Measurements from ENCODE around the gene ACSL3.
A peak's percentile ranks its signal among the peaks of the same experiment; 100 is the strongest.

The ACSL3 gene

GRCh38 chr2:222930862-222931261 lies 70.0 kb downstream of the ACSL3 start:
- in situ Hi-C loops (cut with HindIII; ENCODE audit: low pct_unique_long_range_greater_than_20kb, low sequenced_read_pairs): no loop called here
- no peak for DNase-seq (ENCODE audit: low read depth in 1 of 2, low spot score in 1 of 2)

GRCh38 chr2:222931659-222932058 lies 70.8 kb downstream of the ACSL3 start:
- in situ Hi-C loops (cut with HindIII; ENCODE audit: low pct_unique_long_range_greater_than_20kb, low sequenced_read_pairs): no loop called here
- no peak for DNase-seq (ENCODE audit: low read depth in 1 of 2, low spot score in 1 of 2)
- no peak for TF ChIP-seq JUND (IDR thresholded peaks at IDR 0.05; ENCODE audit: low read depth)

More at GRCh38 chr2:222930862-222931261, 70.0 kb downstream of the ACSL3 start:
- TF ChIP-seq JUND (IDR thresholded peaks at IDR 0.05; ENCODE audit: low read depth): no peak

- no peak for TF ChIP-seq JUND (IDR thresholded peaks at IDR 0.05; ENCODE audit: low read depth)
- DNase-seq (ENCODE audit: low read depth in 1 of 2, low spot score in 1 of 2): no peak
- in situ Hi-C loops (cut with HindIII; ENCODE audit: low pct_unique_long_range_greater_than_20kb, low sequenced_read_pairs): no loop called here
These were observed 72.6 kb downstream of the ACSL3 start for GRCh38 chr2:222933458-222933857.

GRCh38 chr2:222935688-222936298 lies 75.0 kb downstream of the ACSL3 start:
- in situ Hi-C loops (cut with HindIII; ENCODE audit: low pct_unique_long_range_greater_than_20kb, low sequenced_read_pairs): no loop called here
- no peak for DNase-seq (ENCODE audit: low read depth in 1 of 2, low spot score in 1 of 2)
- TF ChIP-seq JUND (IDR thresholded peaks at IDR 0.05; ENCODE audit: low read depth): no peak

- TF ChIP-seq JUND (IDR thresholded peaks at IDR 0.05; ENCODE audit: low read depth): no peak
- in situ Hi-C loops (cut with HindIII; ENCODE audit: low pct_unique_long_range_greater_than_20kb, low sequenced_read_pairs): no loop called here
- no peak for DNase-seq (ENCODE audit: low read depth in 1 of 2, low spot score in 1 of 2)
These were observed 75.9 kb downstream of the ACSL3 start for GRCh38 chr2:222936705-222937104.

GRCh38 chr2:222938327-222938726 lies 77.5 kb downstream of the ACSL3 start:
- in situ Hi-C loops (cut with HindIII; ENCODE audit: low pct_unique_long_range_greater_than_20kb, low sequenced_read_pairs): no loop called here
- no peak for TF ChIP-seq JUND (IDR thresholded peaks at IDR 0.05; ENCODE audit: low read depth)
- DNase-seq (ENCODE audit: low read depth in 1 of 2, low spot score in 1 of 2): no peak

- in situ Hi-C loops (cut with HindIII; ENCODE audit: low pct_unique_long_range_greater_than_20kb, low sequenced_read_pairs): no loop called here
- TF ChIP-seq JUND (IDR thresholded peaks at IDR 0.05; ENCODE audit: low read depth): no peak
- peak; percentile 12 to 77 for DNase-seq (ENCODE audit: low read depth in 1 of 2, low spot score in 1 of 2)
These were observed 78.5 kb downstream of the ACSL3 start for GRCh38 chr2:222939208-222939856.

GRCh38 chr2:222939979-222940378 lies 79.1 kb downstream of the ACSL3 start:
- TF ChIP-seq JUND (IDR thresholded peaks at IDR 0.05; ENCODE audit: low read depth): no peak
- in situ Hi-C loops (cut with HindIII; ENCODE audit: low pct_unique_long_range_greater_than_20kb, low sequenced_read_pairs): no loop called here
- DNase-seq (ENCODE audit: low read depth in 1 of 2, low spot score in 1 of 2): no peak

- DNase-seq (ENCODE audit: low read depth in 1 of 2, low spot score in 1 of 2): no peak
- no peak for TF ChIP-seq JUND (IDR thresholded peaks at IDR 0.05; ENCODE audit: low read depth)
- in situ Hi-C loops (cut with HindIII; ENCODE audit: low pct_unique_long_range_greater_than_20kb, low sequenced_read_pairs): no loop called here
These were observed 80.7 kb downstream of the ACSL3 start for GRCh38 chr2:222941510-222942032.

- TF ChIP-seq JUND (IDR thresholded peaks at IDR 0.05; ENCODE audit: low read depth): no peak
- in situ Hi-C loops (cut with HindIII; ENCODE audit: low pct_unique_long_range_greater_than_20kb, low sequenced_read_pairs): no loop called here
- DNase-seq (ENCODE audit: low read depth in 1 of 2, low spot score in 1 of 2): no peak
These were observed 81.7 kb downstream of the ACSL3 start for GRCh38 chr2:222942561-222942960.

- TF ChIP-seq JUND (IDR thresholded peaks at IDR 0.05; ENCODE audit: low read depth): no peak
- in situ Hi-C loops (cut with HindIII; ENCODE audit: low pct_unique_long_range_greater_than_20kb, low sequenced_read_pairs): no loop called here
- DNase-seq (ENCODE audit: low read depth in 1 of 2, low spot score in 1 of 2): no peak
These were observed 82.1 kb downstream of the ACSL3 start for GRCh38 chr2:222942977-222943376.

- no peak for DNase-seq (ENCODE audit: low read depth in 1 of 2, low spot score in 1 of 2)
- TF ChIP-seq JUND (IDR thresholded peaks at IDR 0.05; ENCODE audit: low read depth): no peak
- in situ Hi-C loops (cut with HindIII; ENCODE audit: low pct_unique_long_range_greater_than_20kb, low sequenced_read_pairs): no loop called here
These were observed 83.0 kb downstream of the ACSL3 start for GRCh38 chr2:222943820-222944219.

GRCh38 chr2:222944552-222944951 lies 83.7 kb downstream of the ACSL3 start:
- in situ Hi-C loops (cut with HindIII; ENCODE audit: low pct_unique_long_range_greater_than_20kb, low sequenced_read_pairs): no loop called here
- no peak for TF ChIP-seq JUND (IDR thresholded peaks at IDR 0.05; ENCODE audit: low read depth)
- no peak for DNase-seq (ENCODE audit: low read depth in 1 of 2, low spot score in 1 of 2)

Data from T47D (cell line).